ENCODE measurements around the gene SIPA1L3.
A peak's percentile ranks its signal among the peaks of the same experiment; 100 is the strongest.

Gene SIPA1L3

DNA sequence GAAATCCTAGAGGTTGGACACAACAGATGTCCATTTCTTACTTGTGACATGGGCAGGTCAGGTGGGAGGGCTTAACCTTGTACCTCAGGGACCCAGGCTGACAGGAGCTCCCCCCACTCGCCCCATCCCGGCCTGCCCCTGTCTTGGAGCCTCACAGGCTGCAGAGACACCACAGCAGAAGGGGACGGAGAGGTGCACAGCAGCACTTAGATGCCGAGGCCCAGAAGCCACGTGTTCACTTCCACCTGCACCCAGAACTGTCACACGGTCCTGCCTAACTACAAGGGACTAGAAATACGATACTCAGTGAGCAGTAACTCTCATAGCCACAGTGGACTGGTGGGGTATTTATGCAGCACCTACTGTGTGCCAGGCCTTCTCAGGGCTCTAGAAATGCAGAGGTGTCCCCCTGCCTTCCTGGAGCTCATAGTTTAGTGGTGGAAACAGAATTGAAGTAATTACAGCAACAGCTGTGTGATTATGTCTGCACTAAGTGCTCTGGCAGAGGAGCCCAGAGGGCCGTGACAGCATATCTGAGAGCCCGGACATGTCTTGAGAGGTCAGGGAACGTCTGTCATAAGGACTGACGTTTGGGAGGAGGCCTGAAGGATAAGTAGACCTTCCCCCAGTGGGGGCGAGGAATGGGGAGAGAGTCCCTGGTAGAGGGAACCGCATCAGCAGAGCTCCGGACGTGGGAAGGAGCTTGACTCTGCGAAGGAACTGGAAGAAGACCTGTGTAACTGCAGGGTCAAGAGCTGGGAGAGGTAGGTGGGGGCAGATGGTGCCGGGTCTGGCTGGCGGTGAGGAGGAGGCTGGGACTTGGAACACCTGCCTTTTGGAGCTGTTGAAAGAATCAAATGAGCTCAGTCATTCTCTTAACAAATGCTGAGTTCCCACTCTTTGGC lies 130.0 kb downstream of the SIPA1L3 start:
- Histone ChIP-seq H4K91ac (ENCODE audit: low read depth, low read length, poor library complexity) (no peak overlapping the region), H2BK5ac (ENCODE audit: low read length) (no peak overlapping the region), H3K23ac (ENCODE audit: low read depth, low read length, poor library complexity) (no peak overlapping the region), H2BK120ac (ENCODE audit: low read depth, low read length) (no peak overlapping the region), H3K27ac (replicated peaks; ENCODE audit: low read length) (no peak overlapping the region), H2BK15ac (ENCODE audit: low read length) (no peak overlapping the region), H3K4ac (ENCODE audit: low read length) (no peak overlapping the region), H3K27me3 (ENCODE audit: control insufficient read depth in 3 of 3, insufficient read depth in 3 of 3, low read depth in 1 of 3, low read length in 3 of 3) (no peaks in the 10 kb centered on the region), H2AFZ (ENCODE audit: low read length) (no peak overlapping the region), H4K8ac (ENCODE audit: low read depth, low read length) (no peak overlapping the region), H3K18ac (ENCODE audit: low read length) (peak overlapping the region; percentile 35), H3K9me3 (replicated peaks in 1 of 2; ENCODE audit: control insufficient read depth in 2 of 2, insufficient read depth in 1 of 2, low read depth in 1 of 2, low read length in 2 of 2) (no peaks in the 10 kb centered on the region), H3K4me2 (ENCODE audit: insufficient read depth, low read length, poor library complexity, severe bottlenecking) (no peak overlapping the region), H3K36me3 (replicated peaks in 1 of 2; ENCODE audit: control insufficient read depth in 2 of 2, insufficient read depth in 2 of 2, low read length in 2 of 2) (no peaks in the 10 kb centered on the region), H3K79me1 (ENCODE audit: low read depth, low read length) (peaks cover 2% of the 10 kb centered on the region), H3K4me1 (ENCODE audit: control insufficient read depth in 2 of 2, insufficient read depth in 1 of 2, low read depth in 1 of 2, low read length in 2 of 2) (peaks cover 5 to 22% of the 10 kb centered on the region in 2 donors), H3K9ac (ENCODE audit: low read depth, low read length, poor library complexity) (no peak overlapping the region), H3K14ac (ENCODE audit: low read length) (no peak overlapping the region), H2AK5ac (ENCODE audit: low read depth, low read length) (no peak overlapping the region), H2BK12ac (ENCODE audit: low read length) (no peak overlapping the region), H3K4me3 (ENCODE audit: low read length in 2 of 2) (no peak overlapping the region)
- WGBS, 2 donors (ENCODE audit: extremely low coverage in 2 of 2, insufficient read length in 2 of 2, insufficient replicate concordance in 1 of 2), result no CpG with 5 or more reads among the region's 18 CpGs
- DNase-seq (ENCODE audit: low spot score), result no peak

DNA sequence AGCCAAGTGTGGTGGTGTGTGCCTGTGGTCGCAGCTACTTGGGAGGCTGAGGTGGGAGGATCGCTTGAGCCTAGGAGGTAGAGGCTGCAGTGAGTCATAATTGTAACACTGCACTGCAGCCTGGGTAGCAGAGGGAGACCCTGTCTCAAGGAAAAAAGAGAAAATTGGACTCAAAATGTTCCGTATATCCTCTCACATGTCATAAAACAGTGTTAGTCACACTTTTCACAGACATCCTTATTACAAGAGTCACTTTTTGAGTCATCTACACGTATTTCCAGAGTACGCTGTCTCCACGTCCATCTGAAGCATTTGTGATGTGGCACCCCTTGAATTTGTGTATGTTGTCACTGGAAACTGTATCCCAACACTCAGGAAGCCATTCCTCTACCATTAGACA lies 133.0 kb downstream of the SIPA1L3 start:
- H3K9ac ChIP-seq (ENCODE audit: low read depth, low read length, poor library complexity), result no peak overlapping the region
- no peaks in the 10 kb centered on the region for H3K27me3 ChIP-seq (ENCODE audit: control insufficient read depth in 3 of 3, insufficient read depth in 3 of 3, low read depth in 1 of 3, low read length in 3 of 3)
- H4K91ac ChIP-seq (ENCODE audit: low read depth, low read length, poor library complexity), result no peak overlapping the region
- H3K14ac ChIP-seq (ENCODE audit: low read length), result no peak overlapping the region
- no peak overlapping the region for H2BK120ac ChIP-seq (ENCODE audit: low read depth, low read length)
- H3K4me2 ChIP-seq (ENCODE audit: insufficient read depth, low read length, poor library complexity, severe bottlenecking), result no peak overlapping the region
- no peak overlapping the region for H3K4me3 ChIP-seq (ENCODE audit: low read length in 2 of 2)
- no peak overlapping the region for H2BK15ac ChIP-seq (ENCODE audit: low read length)
- H3K4ac ChIP-seq (ENCODE audit: low read length), result no peak overlapping the region
- no peak overlapping the region for H2AK5ac ChIP-seq (ENCODE audit: low read depth, low read length)
- H2BK5ac ChIP-seq (ENCODE audit: low read length), result no peak overlapping the region
- H3K9me3 ChIP-seq (replicated peaks in 1 of 2; ENCODE audit: control insufficient read depth in 2 of 2, insufficient read depth in 1 of 2, low read depth in 1 of 2, low read length in 2 of 2), result peaks cover 0 to 2% of the 10 kb centered on the region in 2 donors
- no peak overlapping the region for H3K23ac ChIP-seq (ENCODE audit: low read depth, low read length, poor library complexity)
- H3K79me1 ChIP-seq (ENCODE audit: low read depth, low read length), result peaks cover 2% of the 10 kb centered on the region
- no peaks in the 10 kb centered on the region for H3K36me3 ChIP-seq (replicated peaks in 1 of 2; ENCODE audit: control insufficient read depth in 2 of 2, insufficient read depth in 2 of 2, low read length in 2 of 2)
- no peak overlapping the region for H2AFZ ChIP-seq (ENCODE audit: low read length)
- peaks cover 5 to 20% of the 10 kb centered on the region in 2 donors for H3K4me1 ChIP-seq (ENCODE audit: control insufficient read depth in 2 of 2, insufficient read depth in 1 of 2, low read depth in 1 of 2, low read length in 2 of 2)
- DNase-seq (ENCODE audit: low spot score), result no peak
- H4K8ac ChIP-seq (ENCODE audit: low read depth, low read length), result no peak overlapping the region
- H2BK12ac ChIP-seq (ENCODE audit: low read length), result no peak overlapping the region
- no peak overlapping the region for H3K27ac ChIP-seq (replicated peaks; ENCODE audit: low read length)
- no CpG with 5 or more reads among the region's 6 CpGs for WGBS, 2 donors (ENCODE audit: extremely low coverage in 2 of 2, insufficient read length in 2 of 2, insufficient replicate concordance in 1 of 2)
- H3K18ac ChIP-seq (ENCODE audit: low read length), result no peak overlapping the region

DNA sequence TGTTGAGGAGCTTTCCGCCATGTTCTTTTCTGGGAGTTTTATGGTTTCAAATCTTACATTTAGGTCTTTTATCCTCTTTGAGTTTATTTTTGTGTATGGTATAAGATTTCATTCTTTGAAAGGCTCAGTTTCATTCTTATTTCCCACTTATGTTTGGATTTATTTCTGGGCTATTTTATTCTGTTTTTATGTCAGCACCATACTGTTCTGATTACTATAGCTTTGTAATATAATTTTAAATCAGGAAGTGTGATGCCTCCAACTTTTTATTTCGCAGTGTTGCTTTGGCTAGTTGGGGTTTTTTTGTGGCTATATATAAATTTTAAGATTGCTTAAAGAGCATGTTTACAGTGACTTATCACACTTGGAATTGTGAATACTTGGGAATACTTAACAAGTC lies 135.1 kb downstream of the SIPA1L3 start:
- Histone ChIP-seq H3K9me3 (replicated peaks in 1 of 2; ENCODE audit: control insufficient read depth in 2 of 2, insufficient read depth in 1 of 2, low read depth in 1 of 2, low read length in 2 of 2) (peaks cover 0 to 2% of the 10 kb centered on the region in 2 donors), H2BK120ac (ENCODE audit: low read depth, low read length) (no peak overlapping the region), H3K14ac (ENCODE audit: low read length) (no peak overlapping the region), H3K27me3 (ENCODE audit: control insufficient read depth in 3 of 3, insufficient read depth in 3 of 3, low read depth in 1 of 3, low read length in 3 of 3) (no peaks in the 10 kb centered on the region), H3K4me2 (ENCODE audit: insufficient read depth, low read length, poor library complexity, severe bottlenecking) (no peak overlapping the region), H3K27ac (replicated peaks; ENCODE audit: low read length) (no peak overlapping the region), H2AFZ (ENCODE audit: low read length) (no peak overlapping the region), H3K4me1 (ENCODE audit: control insufficient read depth in 2 of 2, insufficient read depth in 1 of 2, low read depth in 1 of 2, low read length in 2 of 2) (peaks cover 7 to 19% of the 10 kb centered on the region in 2 donors), H3K9ac (ENCODE audit: low read depth, low read length, poor library complexity) (no peak overlapping the region), H3K23ac (ENCODE audit: low read depth, low read length, poor library complexity) (no peak overlapping the region), H2BK12ac (ENCODE audit: low read length) (no peak overlapping the region), H2AK5ac (ENCODE audit: low read depth, low read length) (no peak overlapping the region), H3K18ac (ENCODE audit: low read length) (no peak overlapping the region), H2BK5ac (ENCODE audit: low read length) (no peak overlapping the region), H4K91ac (ENCODE audit: low read depth, low read length, poor library complexity) (no peak overlapping the region), H3K36me3 (replicated peaks in 1 of 2; ENCODE audit: control insufficient read depth in 2 of 2, insufficient read depth in 2 of 2, low read length in 2 of 2) (no peaks in the 10 kb centered on the region), H3K4me3 (ENCODE audit: low read length in 2 of 2) (no peak overlapping the region), H3K79me1 (ENCODE audit: low read depth, low read length) (peaks cover 2% of the 10 kb centered on the region), H4K8ac (ENCODE audit: low read depth, low read length) (no peak overlapping the region), H3K4ac (ENCODE audit: low read length) (no peak overlapping the region), H2BK15ac (ENCODE audit: low read length) (no peak overlapping the region)
- DNase-seq (ENCODE audit: low spot score), result no peak
- WGBS, 2 donors (ENCODE audit: extremely low coverage in 2 of 2, insufficient read length in 2 of 2, insufficient replicate concordance in 1 of 2), result no CpG with 5 or more reads among the region's 2 CpGs

DNA sequence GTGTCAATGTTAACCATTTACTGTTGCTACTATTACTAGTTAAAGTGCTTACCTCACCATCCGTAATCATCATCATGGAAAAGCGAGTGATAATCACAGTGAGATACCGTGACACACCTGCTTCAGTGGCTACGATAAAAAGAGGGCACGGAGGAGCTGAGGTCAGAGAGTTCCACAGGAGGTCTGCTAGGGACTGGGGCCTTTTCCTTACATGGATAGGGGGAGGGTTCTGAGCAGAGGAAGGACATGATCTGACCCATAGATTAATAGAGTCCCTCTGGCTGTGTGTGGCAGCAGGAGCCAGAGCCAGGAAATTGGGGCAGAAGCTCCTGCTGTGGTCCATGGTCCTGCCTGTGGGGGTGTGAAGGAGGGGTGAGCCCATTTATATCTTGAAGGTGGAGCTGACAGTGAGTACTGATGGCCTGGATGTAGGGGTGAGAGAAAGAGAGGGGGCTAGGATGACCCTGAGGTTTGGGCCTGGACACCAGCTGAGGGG lies 136.7 kb downstream of the SIPA1L3 start:
- no peak overlapping the region for H2BK120ac ChIP-seq (ENCODE audit: low read depth, low read length)
- H4K91ac ChIP-seq (ENCODE audit: low read depth, low read length, poor library complexity), result no peak overlapping the region

More for the DNA sequence above, 136.7 kb downstream of the SIPA1L3 start:
- H3K4me3 ChIP-seq (ENCODE audit: low read length in 2 of 2), result no peak overlapping the region
- no CpG with 5 or more reads among the region's 5 CpGs for WGBS, 2 donors (ENCODE audit: extremely low coverage in 2 of 2, insufficient read length in 2 of 2, insufficient replicate concordance in 1 of 2)
- H3K4ac ChIP-seq (ENCODE audit: low read length), result no peak overlapping the region
- H3K36me3 ChIP-seq (replicated peaks in 1 of 2; ENCODE audit: control insufficient read depth in 2 of 2, insufficient read depth in 2 of 2, low read length in 2 of 2), result no peaks in the 10 kb centered on the region
- H2BK15ac ChIP-seq (ENCODE audit: low read length), result no peak overlapping the region
- DNase-seq (ENCODE audit: low spot score), result no peak
- H3K9ac ChIP-seq (ENCODE audit: low read depth, low read length, poor library complexity), result no peak overlapping the region
- H3K4me1 ChIP-seq (ENCODE audit: control insufficient read depth in 2 of 2, insufficient read depth in 1 of 2, low read depth in 1 of 2, low read length in 2 of 2), result peaks cover 7 to 22% of the 10 kb centered on the region in 2 donors
- H3K27me3 ChIP-seq (ENCODE audit: control insufficient read depth in 3 of 3, insufficient read depth in 3 of 3, low read depth in 1 of 3, low read length in 3 of 3), result no peaks in the 10 kb centered on the region
- peak overlapping the region; percentile 11 for H3K14ac ChIP-seq (ENCODE audit: low read length)
- H3K79me1 ChIP-seq (ENCODE audit: low read depth, low read length), result peaks cover 2% of the 10 kb centered on the region
- H3K18ac ChIP-seq (ENCODE audit: low read length), result no peak overlapping the region
- no peak overlapping the region for H3K4me2 ChIP-seq (ENCODE audit: insufficient read depth, low read length, poor library complexity, severe bottlenecking)
- H3K23ac ChIP-seq (ENCODE audit: low read depth, low read length, poor library complexity), result no peak overlapping the region
- H2AK5ac ChIP-seq (ENCODE audit: low read depth, low read length), result no peak overlapping the region
- H4K8ac ChIP-seq (ENCODE audit: low read depth, low read length), result no peak overlapping the region
- no peak overlapping the region for H3K27ac ChIP-seq (replicated peaks; ENCODE audit: low read length)
- no peak overlapping the region for H2BK5ac ChIP-seq (ENCODE audit: low read length)
- peaks cover 0 to 2% of the 10 kb centered on the region in 2 donors for H3K9me3 ChIP-seq (replicated peaks in 1 of 2; ENCODE audit: control insufficient read depth in 2 of 2, insufficient read depth in 1 of 2, low read depth in 1 of 2, low read length in 2 of 2)
- H2AFZ ChIP-seq (ENCODE audit: low read length), result no peak overlapping the region
- H2BK12ac ChIP-seq (ENCODE audit: low read length), result no peak overlapping the region

Data from neuronal stem cell (in vitro differentiated cells).